ENCODE data around the gene FLOT2.
"Not testable (repeated sequence)": the region's sequence is repeated elsewhere in the genome, so short reads cannot be mapped to it uniquely, and the experiment has no call there.

FLOT2 gene

GRCh38 chr17:28895794-28896447 is 1.6 kb downstream of the FLOT2 start:
- DNase-seq (ENCODE audit: insufficient read length, low spot score) (no peak), FAIRE-seq (no peak)
- no peak for TF ChIP-seq CTCF (IDR thresholded peaks at IDR 0.05; ENCODE audit: insufficient read depth, missing control alignments)

- not testable (repeated sequence) for DNase-seq (ENCODE audit: insufficient read length, low spot score); FAIRE-seq
Observed at GRCh38 chr17:28893248-28894183, 4.0 kb downstream of the FLOT2 start.

GRCh38 chr17:28892024-28892423 is 5.5 kb downstream of the FLOT2 start:
- FAIRE-seq (no peak), DNase-seq (ENCODE audit: insufficient read length, low spot score) (no peak)
- no peak for TF ChIP-seq CTCF (IDR thresholded peaks at IDR 0.05; ENCODE audit: insufficient read depth, missing control alignments)

GRCh38 chr17:28891201-28891600 is 6.3 kb downstream of the FLOT2 start:
- FAIRE-seq (no peak), DNase-seq (ENCODE audit: insufficient read length, low spot score) (no peak)
- TF ChIP-seq CTCF (IDR thresholded peaks at IDR 0.05; ENCODE audit: insufficient read depth, missing control alignments) = no peak

- no peak for DNase-seq (ENCODE audit: insufficient read length, low spot score)
- no peak for TF ChIP-seq CTCF (IDR thresholded peaks at IDR 0.05; ENCODE audit: insufficient read depth, missing control alignments)
- FAIRE-seq = no peak
Observed at GRCh38 chr17:28889996-28890395, 7.5 kb downstream of the FLOT2 start.

- DNase-seq (ENCODE audit: insufficient read length, low spot score) (no peak), FAIRE-seq (no peak)
- TF ChIP-seq CTCF (IDR thresholded peaks at IDR 0.05; ENCODE audit: insufficient read depth, missing control alignments) = no peak
Observed at GRCh38 chr17:28888832-28889231, 8.7 kb downstream of the FLOT2 start.

GRCh38 chr17:28887871-28888471 is 9.6 kb downstream of the FLOT2 start:
- no peak for FAIRE-seq
- no peak for TF ChIP-seq CTCF (IDR thresholded peaks at IDR 0.05; ENCODE audit: insufficient read depth, missing control alignments)
- no peak for DNase-seq (ENCODE audit: insufficient read length, low spot score)

All from D721Med (cell line).